Astrocyte (in vitro differentiated cells and primary cell): ENCODE results near the gene KERA. TPM values are rescaled to one million over a fixed set of nuclear protein-coding genes. Genes with fewer than 3 reads are reported as not detected.

Experiments used
- DNase-seq: peaks from one replicate; pipeline ENCODE4 v3.0.0-alpha.2; 2010; ENCODE audit warnings: low read depth
- FAIRE-seq: peaks from 2 replicates; lab custom pipeline; 2011; peaks lifted over from hg19 to GRCh38; lab: Jason Lieb, UNC
- H2AFZ ChIP-seq: 2 replicates; pipeline ENCODE4 v1.6.0; 2012; ENCODE audit warnings: low read depth, low read length, inconsistent platforms
- H3K27ac ChIP-seq: 2 replicates; pipeline ENCODE4 v1.5.1; 2011; ENCODE audit warnings: low read depth, low read length, inconsistent platforms
- H3K27me3 ChIP-seq: 2 replicates; pipeline ENCODE4 v1.6.0; 2011; ENCODE audit warnings: low read length, inconsistent platforms; ENCODE audit not compliant: insufficient read depth
- H3K36me3 ChIP-seq: 2 replicates; pipeline ENCODE4 v1.5.1; 2011; ENCODE audit warnings: low read length, inconsistent platforms; ENCODE audit not compliant: insufficient read depth
- H3K4me1 ChIP-seq: 2 replicates; pipeline ENCODE4 v1.5.1; 2011; ENCODE audit warnings: low read length, inconsistent platforms; ENCODE audit not compliant: insufficient read depth
- H3K4me2 ChIP-seq: 2 replicates; pipeline ENCODE4 v1.6.0; 2012; ENCODE audit warnings: low read length, inconsistent platforms
- H3K4me3 ChIP-seq: 2 replicates; pipeline ENCODE4 v1.5.1; 2011; ENCODE audit warnings: low read depth, mild to moderate bottlenecking, low read length, inconsistent platforms; ENCODE audit not compliant: insufficient read depth
- H3K79me2 ChIP-seq: 2 replicates; pipeline ENCODE4 v1.6.0; 2012; ENCODE audit warnings: mild to moderate bottlenecking, low read length, inconsistent platforms; ENCODE audit not compliant: insufficient read depth
- H3K9ac ChIP-seq: 2 replicates; pipeline ENCODE4 v1.6.0; 2012; ENCODE audit warnings: mild to moderate bottlenecking, low read length, inconsistent platforms
- H3K9me3 ChIP-seq: 2 replicates; pipeline ENCODE4 v1.5.1; 2012; ENCODE audit warnings: low read depth, mild to moderate bottlenecking, low read length, inconsistent platforms; ENCODE audit not compliant: insufficient read depth
- H4K20me1 ChIP-seq: 2 replicates; pipeline ENCODE4 v1.6.0; 2012; ENCODE audit warnings: low read length, inconsistent platforms; ENCODE audit not compliant: insufficient read depth
- H3K27ac Mint-ChIP-seq: one replicate; pipeline ENCODE4 v1.8.0; 2021; ENCODE audit warnings: mild to moderate bottlenecking, mixed read lengths; ENCODE audit not compliant: unreplicated experiment
- H3K27me3 Mint-ChIP-seq: one replicate; pipeline ENCODE4 v1.8.0; 2021; ENCODE audit warnings: low read depth, mixed read lengths; ENCODE audit not compliant: unreplicated experiment
- H3K36me3 Mint-ChIP-seq: one replicate; pipeline ENCODE4 v1.8.0; 2021; ENCODE audit warnings: low read depth, mixed read lengths; ENCODE audit not compliant: unreplicated experiment
- H3K4me1 Mint-ChIP-seq: one replicate; pipeline ENCODE4 v1.8.0; 2021; ENCODE audit warnings: low read depth, mixed read lengths; ENCODE audit not compliant: unreplicated experiment
- H3K4me3 Mint-ChIP-seq: one replicate; pipeline ENCODE4 v1.8.0; 2021; ENCODE audit warnings: mild to moderate bottlenecking, moderate library complexity, mixed read lengths; ENCODE audit not compliant: unreplicated experiment
- H3K9me3 Mint-ChIP-seq: one replicate; pipeline ENCODE4 v1.8.0; 2021; ENCODE audit warnings: mild to moderate bottlenecking, mixed read lengths; ENCODE audit not compliant: unreplicated experiment
- CTCF ChIP-seq: IDR thresholded peaks from 2 replicates; pipeline ENCODE4 v1.5.1; 2011; ENCODE audit warnings: low read depth, mild to moderate bottlenecking, inconsistent platforms, low read length, moderate library complexity; ENCODE audit not compliant: insufficient read depth
- EZH2 ChIP-seq: IDR thresholded peaks from 2 replicates; pipeline ENCODE4 v1.6.1; 2012; ENCODE audit warnings: mild to moderate bottlenecking, low read length, inconsistent platforms; ENCODE audit not compliant: insufficient read depth
- total RNA-seq: library from RNA; stranded (reverse); gene quantifications from 2 replicates; pipeline ENCODE4 v1.2.1, GENCODE V29; 2021

KERA gene
- total RNA-seq, 1 donor from 2014 or later, result not detected

- no peak overlapping the region for H3K9ac ChIP-seq
- H4K20me1 ChIP-seq, result no peaks in the 10 kb centered on the region
- no peak overlapping the region for H3K27ac ChIP-seq
- no peaks in the 10 kb centered on the region for H3K27me3 ChIP-seq
- Mint-ChIP-seq H3K36me3 (no peaks in the 10 kb centered on the region), H3K4me1 (peaks cover 4% of the 10 kb centered on the region), H3K27ac (no peak overlapping the region), H3K27me3 (peaks cover under 1% of the 10 kb centered on the region), H3K9me3 (no peaks in the 10 kb centered on the region), H3K4me3 (no peak overlapping the region)
- no peaks in the 10 kb centered on the region for H3K4me1 ChIP-seq
- no peaks in the 10 kb centered on the region for H3K36me3 ChIP-seq
- no peak for FAIRE-seq
- no peak overlapping the region for H2AFZ ChIP-seq
- DNase-seq, result no peak
- no peak overlapping the region for H3K4me3 ChIP-seq
- TF ChIP-seq EZH2, result no peak
- H3K9me3 ChIP-seq, result no peaks in the 10 kb centered on the region
- H3K79me2 ChIP-seq, result no peaks in the 10 kb centered on the region
- no peak overlapping the region for H3K4me2 ChIP-seq
Measured at GRCh38 chr12:91073426-91073825, 15.6 kb upstream of the KERA start.

GRCh38 chr12:91072931-91073330 lies 15.1 kb upstream of the KERA start:
- no peak for FAIRE-seq
- TF ChIP-seq EZH2, result no peak
- no peak for TF ChIP-seq CTCF

GRCh38 chr12:91070936-91071335 lies 13.1 kb upstream of the KERA start:
- TF ChIP-seq EZH2, result no peak
- no peak for TF ChIP-seq CTCF
- Mint-ChIP-seq H3K27me3 (peaks cover 3% of the 10 kb centered on the region), H3K4me1 (no peaks in the 10 kb centered on the region), H3K27ac (no peak overlapping the region), H3K4me3 (no peak overlapping the region), H3K36me3 (no peaks in the 10 kb centered on the region), H3K9me3 (no peaks in the 10 kb centered on the region)
- Histone ChIP-seq H3K27ac (no peak overlapping the region), H4K20me1 (no peaks in the 10 kb centered on the region), H3K9ac (no peak overlapping the region), H3K4me2 (no peak overlapping the region), H3K79me2 (no peaks in the 10 kb centered on the region), H2AFZ (no peak overlapping the region), H3K4me3 (no peak overlapping the region), H3K4me1 (no peaks in the 10 kb centered on the region), H3K36me3 (no peaks in the 10 kb centered on the region), H3K9me3 (no peaks in the 10 kb centered on the region), H3K27me3 (no peaks in the 10 kb centered on the region)
- DNase-seq (no peak), FAIRE-seq (no peak)

More at GRCh38 chr12:91072931-91073330, 15.1 kb upstream of the KERA start:
- Histone ChIP-seq H3K4me1 (no peaks in the 10 kb centered on the region), H2AFZ (no peak overlapping the region), H3K9me3 (no peaks in the 10 kb centered on the region), H4K20me1 (no peaks in the 10 kb centered on the region), H3K27ac (no peak overlapping the region), H3K9ac (no peak overlapping the region), H3K4me2 (no peak overlapping the region), H3K79me2 (no peaks in the 10 kb centered on the region), H3K36me3 (no peaks in the 10 kb centered on the region), H3K4me3 (no peak overlapping the region), H3K27me3 (no peaks in the 10 kb centered on the region)
- Mint-ChIP-seq H3K27me3 (peaks cover 3% of the 10 kb centered on the region), H3K4me3 (no peak overlapping the region), H3K27ac (no peak overlapping the region), H3K36me3 (no peaks in the 10 kb centered on the region), H3K4me1 (no peaks in the 10 kb centered on the region), H3K9me3 (no peaks in the 10 kb centered on the region)
- peak; percentile 24 for DNase-seq
